Smooth muscle cell (in vitro differentiated cells): ENCODE data around the gene DUSP22. TPM values are rescaled to one million over a fixed set of nuclear protein-coding genes. Genes with fewer than 3 reads are reported as not detected.

ENCODE experiments used
- DNase-seq: peaks from one replicate; lab custom pipeline; 2025; ENCODE audit not compliant: unreplicated experiment; lab: John Stamatoyannopoulos, UW
- H2AFZ ChIP-seq: fragments of 200-600 bp; sonication (generic); 2 replicates; pipeline ENCODE4 v1.6.0; 2016; ENCODE audit warnings: antibody characterized with exemption, low read depth, mild to moderate bottlenecking
- H3F3A ChIP-seq: fragments of 200-600 bp; sonication (generic); 2 replicates; pipeline ENCODE4 v1.6.0; 2017; ENCODE audit warnings: antibody characterized with exemption, low read depth
- H3K27ac ChIP-seq: fragments of 200-600 bp; sonication (generic); 2 replicates; pipeline ENCODE4 v1.5.1; 2016; ENCODE audit warnings: low read depth, mild to moderate bottlenecking
- H3K27me3 ChIP-seq: fragments of 200-600 bp; sonication (generic); 2 replicates; pipeline ENCODE4 v1.6.1; 2016; ENCODE audit warnings: low read depth, mild to moderate bottlenecking
- H3K36me3 ChIP-seq: fragments of 200-600 bp; sonication (generic); 2 replicates; pipeline ENCODE4 v1.5.1; 2016; ENCODE audit warnings: low read depth
- H3K4me1 ChIP-seq: fragments of 200-600 bp; sonication (generic); 2 replicates; pipeline ENCODE4 v1.5.1; 2016; ENCODE audit warnings: low read depth
- H3K4me2 ChIP-seq: fragments of 200-600 bp; sonication (generic); 2 replicates; pipeline ENCODE4 v1.6.0; 2016; ENCODE audit warnings: mild to moderate bottlenecking
- H3K4me3 ChIP-seq: fragments of 200-600 bp; sonication (generic); 2 replicates; pipeline ENCODE4 v1.5.1; 2016; ENCODE audit warnings: mild to moderate bottlenecking
- H3K79me2 ChIP-seq: fragments of 200-600 bp; sonication (generic); 2 replicates; pipeline ENCODE4 v1.6.0; 2016; ENCODE audit warnings: low read depth, mild to moderate bottlenecking
- H3K9ac ChIP-seq: fragments of 200-600 bp; sonication (generic); 2 replicates; pipeline ENCODE4 v1.6.0; 2016; ENCODE audit warnings: low read depth
- H3K9me3 ChIP-seq: fragments of 200-600 bp; sonication (generic); replicated peaks from 2 replicates; pipeline ENCODE4 v1.5.1; 2016; ENCODE audit warnings: low read depth
- H4K20me1 ChIP-seq: fragments of 200-600 bp; sonication (generic); 2 replicates; pipeline ENCODE4 v1.6.0; 2016; ENCODE audit warnings: low read depth
- CTCF ChIP-seq: fragments of 200-600 bp; sonication (generic); IDR thresholded peaks from 2 replicates; pipeline ENCODE4 v1.5.1; 2017; ENCODE audit warnings: borderline replicate concordance, mild to moderate bottlenecking, antibody characterized with exemption; ENCODE audit not compliant: insufficient read depth, poor library complexity, severe bottlenecking
- WGBS: methylation state at CpG from one replicate; pipeline ENCODE4 v1.1.7; 2016; ENCODE audit warnings: low lambda C conversion rate; 5-methylcytosine and 5-hydroxymethylcytosine counted together
- polyA plus RNA-seq: library from polyadenylated mRNA; unstranded; fragments of >200 nt; fragmentation: Nextera tagmentation; extraction: Ambion mirVana; gene quantifications from 2 replicates; pipeline ENCODE4 v1.2.1, GENCODE V29; 2016
- total RNA-seq: library from RNA; depleted of rRNA; stranded (reverse); fragments of >200 nt; gene quantifications from 2 replicates; pipeline ENCODE4 v1.2.3, GENCODE V29; 2014

The DUSP22 gene
- total and polyA plus RNA-seq, 2 experiments from 2014 or later, result 16.3 to 19.1 TPM

- no peak overlapping the region for H3K4me2 ChIP-seq
- H3K9me3 ChIP-seq, result no peaks in the 10 kb centered on the region
- TF ChIP-seq CTCF, result no peak
- no peak for DNase-seq
- WGBS, result 96% methylated on average over 6 of the region's 6 CpGs
- H3F3A ChIP-seq, result no peaks in the 10 kb centered on the region
- peaks cover 7% of the 10 kb centered on the region for H3K4me1 ChIP-seq
- no peak overlapping the region for H3K27ac ChIP-seq
- H3K9ac ChIP-seq, result no peak overlapping the region
- no peaks in the 10 kb centered on the region for H3K79me2 ChIP-seq
- no peaks in the 10 kb centered on the region for H3K36me3 ChIP-seq
- H3K27me3 ChIP-seq, result peaks cover 86% of the 10 kb centered on the region
- no peak overlapping the region for H3K4me3 ChIP-seq
- H4K20me1 ChIP-seq, result no peaks in the 10 kb centered on the region
- no peak overlapping the region for H2AFZ ChIP-seq
These were observed 103.8 kb downstream of the DUSP22 start for GRCh38 chr6:396126-396520.

GRCh38 chr6:397056-397455 is 104.8 kb downstream of the DUSP22 start:
- no peak for DNase-seq
- Histone ChIP-seq H3K36me3 (no peaks in the 10 kb centered on the region), H3K4me1 (peaks cover 7% of the 10 kb centered on the region), H3K4me2 (no peak overlapping the region), H3K9me3 (no peaks in the 10 kb centered on the region), H3K79me2 (no peaks in the 10 kb centered on the region), H3F3A (no peaks in the 10 kb centered on the region), H4K20me1 (no peaks in the 10 kb centered on the region), H3K27me3 (peaks cover 76% of the 10 kb centered on the region), H3K9ac (no peak overlapping the region), H3K27ac (no peak overlapping the region), H3K4me3 (no peak overlapping the region), H2AFZ (no peak overlapping the region)
- no peak for TF ChIP-seq CTCF
- WGBS, result 91% methylated on average over 13 of the region's 13 CpGs

- TF ChIP-seq CTCF, result no peak
These were observed 105.3 kb downstream of the DUSP22 start for GRCh38 chr6:397604-398003.

GRCh38 chr6:398065-398464 is 105.8 kb downstream of the DUSP22 start:
- no peaks in the 10 kb centered on the region for H4K20me1 ChIP-seq
- 96% methylated on average over 2 of the region's 2 CpGs for WGBS

More at GRCh38 chr6:397604-398003, 105.3 kb downstream of the DUSP22 start:
- Histone ChIP-seq H2AFZ (no peak overlapping the region), H3K4me2 (no peak overlapping the region), H4K20me1 (no peaks in the 10 kb centered on the region), H3K27me3 (peaks cover 71% of the 10 kb centered on the region), H3K4me3 (no peak overlapping the region), H3K4me1 (peaks cover 7% of the 10 kb centered on the region), H3K9ac (no peak overlapping the region), H3K27ac (no peak overlapping the region), H3K9me3 (no peaks in the 10 kb centered on the region), H3K79me2 (no peaks in the 10 kb centered on the region), H3F3A (no peaks in the 10 kb centered on the region), H3K36me3 (no peaks in the 10 kb centered on the region)
- 82% methylated on average over 5 of the region's 5 CpGs for WGBS
- no peak for DNase-seq

More at GRCh38 chr6:398065-398464, 105.8 kb downstream of the DUSP22 start:
- no peaks in the 10 kb centered on the region for H3F3A ChIP-seq
- no peak overlapping the region for H2AFZ ChIP-seq
- no peaks in the 10 kb centered on the region for H3K9me3 ChIP-seq
- no peak for TF ChIP-seq CTCF
- no peak for DNase-seq
- H3K4me1 ChIP-seq, result peaks cover 7% of the 10 kb centered on the region
- no peak overlapping the region for H3K4me3 ChIP-seq
- peaks cover 66% of the 10 kb centered on the region for H3K27me3 ChIP-seq
- no peak overlapping the region for H3K9ac ChIP-seq
- H3K36me3 ChIP-seq, result no peaks in the 10 kb centered on the region
- no peak overlapping the region for H3K4me2 ChIP-seq
- no peak overlapping the region for H3K27ac ChIP-seq
- H3K79me2 ChIP-seq, result no peaks in the 10 kb centered on the region
